ENCODE results near the gene EFNA1.
A peak's percentile ranks its signal among the peaks of the same experiment; 100 is the strongest.
"Not testable (repeated sequence)": the region's sequence is repeated elsewhere in the genome, so short reads cannot be mapped to it uniquely, and the experiment has no call there.

EFNA1 gene

DNA sequence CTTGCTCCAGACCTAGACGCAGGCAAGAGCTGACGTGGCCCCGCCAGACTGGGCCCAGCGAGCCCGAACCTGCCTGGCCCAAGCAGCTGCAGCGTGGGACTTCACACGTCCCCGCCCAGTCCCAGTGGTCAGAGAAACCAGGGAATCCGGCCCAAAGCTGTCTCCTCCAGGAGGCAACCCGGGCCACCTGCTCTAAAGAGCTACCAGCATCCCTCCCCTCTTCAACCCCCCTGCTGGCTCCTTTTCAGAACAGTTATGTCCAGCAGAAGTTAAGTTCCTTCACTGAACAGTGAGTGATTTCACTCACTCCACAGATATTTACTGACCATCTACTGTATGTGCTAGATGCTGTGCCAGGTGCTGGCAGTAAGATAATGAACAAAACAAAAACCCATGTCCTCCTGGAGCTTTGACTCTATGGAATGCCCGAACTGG, 2.1 kb upstream of the EFNA1 start:
- DNase-seq (ENCODE audit: low read depth), result no peak

DNA sequence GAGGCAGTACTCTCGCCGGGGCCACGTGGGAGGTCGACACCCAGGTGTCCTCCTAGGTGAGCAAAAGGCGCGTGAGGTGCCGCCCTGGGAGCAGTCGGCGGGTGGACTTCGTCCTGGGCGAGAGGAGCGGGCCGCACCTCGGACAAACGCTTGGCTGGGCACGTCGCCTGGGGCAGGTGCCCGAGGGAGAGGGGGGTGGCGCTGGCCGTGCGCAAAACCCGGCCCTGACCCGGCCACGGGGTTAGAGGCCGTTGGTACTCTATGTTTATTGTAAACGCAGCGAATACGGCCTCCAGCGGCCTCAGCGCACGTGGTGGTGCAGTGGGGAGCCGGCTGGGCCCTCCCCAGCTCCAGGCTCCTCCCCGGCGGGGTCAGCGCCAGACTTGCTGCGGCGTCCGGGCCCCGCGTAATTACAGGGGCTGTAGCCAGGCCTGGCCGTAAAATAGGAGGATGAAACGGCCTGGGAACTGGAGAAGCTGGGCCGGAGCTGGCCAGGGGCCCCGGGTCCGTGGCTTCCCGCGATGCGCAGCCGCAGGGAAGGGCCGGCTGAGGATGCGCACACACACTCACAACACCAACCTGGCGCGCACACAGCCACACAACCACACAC, 1.6 kb upstream of the EFNA1 start:
- DNase-seq (ENCODE audit: low read depth), result no peak

DNA sequence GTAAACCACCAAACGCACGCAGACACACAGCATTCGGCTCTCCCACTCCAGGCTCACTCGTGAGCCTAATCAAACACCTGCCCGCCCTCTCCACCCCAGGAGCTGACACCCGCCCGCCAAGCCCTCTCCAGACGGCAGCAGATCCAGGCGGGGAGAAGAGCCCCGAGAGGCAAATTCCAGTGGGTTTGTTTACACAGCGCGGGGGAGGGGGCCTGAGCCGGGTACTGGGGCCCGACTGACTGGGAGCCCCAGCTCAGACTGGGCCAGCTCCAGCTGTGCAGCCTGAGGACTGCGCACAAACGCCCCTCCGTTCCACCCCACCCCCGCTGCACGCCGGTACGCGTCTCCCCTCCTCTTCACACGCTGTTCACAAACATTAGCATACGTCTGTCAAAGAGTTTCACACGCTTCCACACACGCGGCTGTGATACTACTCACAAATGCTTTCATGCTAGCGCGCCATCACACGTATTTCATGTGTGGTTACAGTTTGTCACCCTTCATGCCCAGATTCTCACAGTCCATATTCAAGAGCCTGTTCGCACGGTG, 1.0 kb upstream of the EFNA1 start:
- no peak for DNase-seq (ENCODE audit: low read depth)

DNA sequence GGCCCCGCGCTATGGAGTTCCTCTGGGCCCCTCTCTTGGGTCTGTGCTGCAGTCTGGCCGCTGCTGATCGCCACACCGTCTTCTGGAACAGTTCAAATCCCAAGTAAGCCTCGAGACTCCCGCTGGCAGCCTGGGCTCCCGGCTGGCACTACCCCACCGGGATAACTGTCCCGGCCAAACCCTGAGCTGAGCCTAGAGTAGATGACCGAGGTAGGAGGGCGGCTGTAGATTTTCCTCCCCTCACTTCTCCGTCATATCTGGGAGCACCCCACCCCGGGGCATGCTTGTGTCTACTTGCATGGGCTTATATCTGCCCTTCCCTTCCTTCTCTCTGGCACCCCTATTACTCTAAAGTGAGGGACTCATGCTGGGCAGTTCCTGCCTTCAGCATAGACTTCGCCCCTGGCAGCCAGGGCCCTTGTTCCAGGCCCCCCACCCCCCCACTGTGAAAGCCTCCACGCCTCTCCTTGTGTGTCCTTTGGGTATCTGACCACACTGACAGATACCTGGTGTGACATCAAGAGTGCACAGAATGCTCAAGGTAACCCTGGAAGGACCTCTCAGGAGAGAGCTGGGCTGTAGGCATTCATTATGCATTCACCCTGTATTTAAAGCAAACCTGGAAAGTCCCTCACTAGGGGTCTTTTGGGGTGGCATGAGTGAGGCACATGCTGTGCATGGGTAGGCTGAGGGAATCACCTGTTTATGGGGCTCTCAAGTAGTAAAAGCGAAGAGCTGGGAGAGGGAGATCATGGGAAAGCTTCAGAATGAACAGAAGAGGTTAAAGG, 485 bp downstream of the EFNA1 start:
- DNase-seq (ENCODE audit: low read depth), result no peak

DNA sequence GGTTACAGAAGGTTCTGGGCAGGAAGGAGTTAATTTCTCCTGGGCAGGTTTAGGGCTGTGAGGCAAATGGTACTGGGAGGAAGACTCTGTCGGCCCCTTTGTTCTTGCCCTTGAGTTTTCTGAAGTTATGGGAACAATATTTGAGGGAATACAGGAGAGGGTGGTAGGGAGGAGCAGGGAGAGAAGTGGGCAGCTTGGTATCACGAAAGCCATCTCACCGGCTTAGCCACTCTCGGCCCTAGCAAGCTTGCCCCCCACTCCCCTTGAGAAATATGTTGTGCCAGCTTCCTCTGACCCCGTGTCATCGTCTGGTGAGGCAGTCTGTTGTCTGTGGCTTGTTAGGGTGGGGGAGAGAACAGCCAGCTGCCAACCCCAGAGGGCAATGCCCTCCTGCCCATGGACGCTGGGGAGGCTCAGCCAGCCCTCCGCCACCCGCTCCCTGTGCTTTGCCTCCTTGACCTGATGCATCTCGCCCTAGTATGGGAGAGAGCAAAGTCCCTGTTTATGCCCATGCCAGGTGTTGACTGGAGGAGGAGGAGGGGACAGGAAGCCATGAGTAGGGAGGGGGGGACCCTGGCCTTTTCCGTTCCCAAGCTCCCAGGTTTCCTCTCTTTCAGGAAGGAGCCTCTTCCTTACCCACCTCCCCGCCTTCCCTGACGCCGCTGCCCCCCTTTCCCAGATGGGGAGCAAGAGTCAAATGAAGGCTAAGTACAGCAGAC, 1.2 kb downstream of the EFNA1 start:
- DNase-seq (ENCODE audit: low read depth), result no peak

DNA sequence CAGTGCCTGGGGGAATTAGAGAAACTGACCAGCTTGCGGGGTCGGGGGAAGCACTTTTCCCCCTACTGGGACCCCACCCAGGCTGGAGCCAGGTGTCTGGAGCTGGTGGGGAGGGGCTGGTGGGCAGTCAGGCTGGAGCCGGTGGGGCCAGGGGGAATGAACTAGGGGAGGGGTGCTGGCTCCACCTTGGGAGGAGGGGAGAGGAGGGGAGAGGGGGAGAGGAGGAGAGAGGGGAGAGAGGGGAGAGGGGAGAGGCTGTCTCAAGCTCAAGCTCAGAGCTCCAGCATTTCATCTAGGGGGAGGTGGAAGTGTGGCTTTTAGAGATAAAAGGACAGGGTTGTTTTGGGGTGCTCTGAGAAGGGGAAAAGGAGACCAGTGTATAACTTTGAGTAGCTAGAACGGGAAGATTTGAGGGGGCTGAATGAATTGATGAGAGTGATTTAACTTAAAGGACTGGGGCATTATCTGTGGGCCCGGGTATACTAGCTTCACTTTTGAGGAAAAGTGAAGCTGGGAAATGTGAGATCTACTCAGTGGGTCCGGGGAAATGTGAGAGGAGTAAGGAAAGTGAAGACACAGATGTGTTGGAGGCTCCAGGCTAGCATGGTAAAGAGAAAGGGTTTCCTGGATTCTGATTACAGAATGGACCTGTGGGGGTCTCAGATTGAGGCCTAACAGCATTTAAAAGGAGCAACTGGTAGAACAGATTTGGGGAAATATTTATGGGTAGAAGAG, 2.8 kb downstream of the EFNA1 start:
- DNase-seq (ENCODE audit: low read depth), result no peak

DNA sequence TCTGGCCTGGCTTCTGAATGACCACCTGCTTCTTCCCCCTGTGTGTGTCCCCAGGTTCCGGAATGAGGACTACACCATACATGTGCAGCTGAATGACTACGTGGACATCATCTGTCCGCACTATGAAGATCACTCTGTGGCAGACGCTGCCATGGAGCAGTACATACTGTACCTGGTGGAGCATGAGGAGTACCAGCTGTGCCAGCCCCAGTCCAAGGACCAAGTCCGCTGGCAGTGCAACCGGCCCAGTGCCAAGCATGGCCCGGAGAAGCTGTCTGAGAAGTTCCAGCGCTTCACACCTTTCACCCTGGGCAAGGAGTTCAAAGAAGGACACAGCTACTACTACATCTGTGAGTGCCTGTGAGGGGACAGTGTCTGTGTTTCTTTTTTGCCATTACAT, 3.6 kb downstream of the EFNA1 start:
- no peak for DNase-seq (ENCODE audit: low read depth)

DNA sequence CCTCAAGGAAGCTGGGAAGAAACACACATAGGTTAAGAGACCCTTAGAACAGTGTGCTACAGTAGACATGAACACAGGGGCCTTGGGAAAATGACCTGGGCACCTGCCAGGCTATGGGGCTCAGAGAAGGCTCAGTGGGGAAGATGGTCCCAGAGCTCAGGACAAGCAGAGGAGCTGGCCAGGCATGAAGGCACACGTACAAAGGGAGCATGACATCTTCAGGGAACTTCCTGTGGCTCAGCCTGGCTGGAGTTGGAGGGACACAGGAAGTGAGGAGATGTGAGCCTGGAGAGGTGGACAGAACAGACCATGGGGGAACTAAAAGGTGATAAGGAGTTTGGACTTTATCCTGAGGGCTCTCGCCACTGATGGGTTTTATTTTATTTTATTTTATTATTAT, 4.2 kb downstream of the EFNA1 start:
- DNase-seq (ENCODE audit: low read depth), result no peak

DNA sequence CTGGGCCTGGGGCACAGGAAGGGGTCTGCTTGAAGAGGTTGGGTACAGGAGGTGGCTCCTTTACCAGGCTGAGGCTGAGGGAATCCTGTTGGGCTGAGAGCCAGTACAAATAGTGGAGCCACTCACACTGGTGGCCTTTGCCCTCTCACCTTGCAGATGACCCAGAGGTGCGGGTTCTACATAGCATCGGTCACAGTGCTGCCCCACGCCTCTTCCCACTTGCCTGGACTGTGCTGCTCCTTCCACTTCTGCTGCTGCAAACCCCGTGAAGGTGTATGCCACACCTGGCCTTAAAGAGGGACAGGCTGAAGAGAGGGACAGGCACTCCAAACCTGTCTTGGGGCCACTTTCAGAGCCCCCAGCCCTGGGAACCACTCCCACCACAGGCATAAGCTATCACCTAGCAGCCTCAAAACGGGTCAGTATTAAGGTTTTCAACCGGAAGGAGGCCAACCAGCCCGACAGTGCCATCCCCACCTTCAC, 6.2 kb downstream of the EFNA1 start:
- no peak for DNase-seq (ENCODE audit: low read depth)

DNA sequence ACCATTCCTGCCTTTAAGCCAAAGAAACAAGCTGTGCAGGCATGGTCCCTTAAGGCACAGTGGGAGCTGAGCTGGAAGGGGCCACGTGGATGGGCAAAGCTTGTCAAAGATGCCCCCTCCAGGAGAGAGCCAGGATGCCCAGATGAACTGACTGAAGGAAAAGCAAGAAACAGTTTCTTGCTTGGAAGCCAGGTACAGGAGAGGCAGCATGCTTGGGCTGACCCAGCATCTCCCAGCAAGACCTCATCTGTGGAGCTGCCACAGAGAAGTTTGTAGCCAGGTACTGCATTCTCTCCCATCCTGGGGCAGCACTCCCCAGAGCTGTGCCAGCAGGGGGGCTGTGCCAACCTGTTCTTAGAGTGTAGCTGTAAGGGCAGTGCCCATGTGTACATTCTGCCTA, 6.6 kb downstream of the EFNA1 start:
- no peak for DNase-seq (ENCODE audit: low read depth)

DNA sequence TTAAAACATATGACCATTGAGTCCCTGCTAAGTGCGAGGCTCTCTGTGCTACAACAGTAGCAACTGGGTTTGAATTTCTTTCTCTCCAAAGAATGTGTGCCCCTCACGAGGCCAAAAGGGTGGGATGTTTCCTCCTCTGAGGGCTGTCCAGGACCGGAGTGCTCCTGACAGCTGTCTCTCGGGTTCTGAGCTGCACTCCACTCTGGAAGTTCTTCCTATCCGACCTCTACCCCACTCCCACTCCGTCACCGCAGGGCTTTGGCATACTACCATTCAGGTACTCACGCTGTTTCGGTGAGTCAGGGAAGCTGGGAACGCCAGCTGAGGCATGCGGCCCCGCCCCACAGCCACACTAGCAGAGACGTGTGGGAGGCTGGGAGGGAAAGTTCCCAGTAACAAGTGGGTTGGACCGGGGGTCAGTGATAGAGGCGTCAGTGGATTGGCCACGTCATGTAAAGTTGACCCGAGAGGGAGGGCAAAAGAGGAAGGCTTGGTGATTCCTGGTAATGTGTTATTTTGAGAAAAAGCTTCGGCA, 7.3 kb downstream of the EFNA1 start:
- no peak for DNase-seq (ENCODE audit: low read depth)

DNA sequence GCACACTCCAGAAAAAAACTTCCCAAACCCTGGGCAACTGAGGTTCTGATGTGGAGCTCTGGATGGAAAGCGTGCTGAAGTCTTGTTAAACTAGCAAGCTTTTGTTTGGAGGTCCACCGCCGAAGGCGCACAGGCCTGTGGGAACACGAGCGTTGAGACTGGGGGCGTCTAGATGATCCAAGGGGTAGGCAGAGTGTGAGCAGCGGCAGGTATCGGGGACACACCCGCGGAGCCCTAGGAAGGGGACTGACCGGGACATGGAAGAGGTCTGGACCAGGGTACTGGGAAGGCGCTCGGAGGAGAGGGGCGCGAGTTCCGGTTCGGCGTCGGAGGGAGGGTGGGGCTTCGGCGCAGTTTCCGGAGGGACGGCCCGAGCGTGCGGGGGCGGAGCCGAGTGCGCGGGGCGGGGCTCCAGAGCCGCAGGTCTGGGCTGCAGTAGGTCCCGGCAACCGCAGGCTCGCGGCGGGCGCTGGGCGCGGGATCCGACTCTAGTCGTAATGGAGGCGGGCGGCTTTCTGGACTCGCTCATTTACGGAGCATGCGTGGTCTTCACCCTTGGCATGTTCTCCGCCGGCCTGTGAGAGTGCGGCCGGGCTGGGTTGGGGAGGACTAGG, 7.8 kb downstream of the EFNA1 start, which contains the start of gene SLC50A1:
SLC50A1 (plus strand) TSS at position 438 of the 614 bp plus-strand sequence; CDS start at position 498, 60 bp downstream.
- DNase-seq (ENCODE audit: low read depth), result peak; percentile 87

DNA sequence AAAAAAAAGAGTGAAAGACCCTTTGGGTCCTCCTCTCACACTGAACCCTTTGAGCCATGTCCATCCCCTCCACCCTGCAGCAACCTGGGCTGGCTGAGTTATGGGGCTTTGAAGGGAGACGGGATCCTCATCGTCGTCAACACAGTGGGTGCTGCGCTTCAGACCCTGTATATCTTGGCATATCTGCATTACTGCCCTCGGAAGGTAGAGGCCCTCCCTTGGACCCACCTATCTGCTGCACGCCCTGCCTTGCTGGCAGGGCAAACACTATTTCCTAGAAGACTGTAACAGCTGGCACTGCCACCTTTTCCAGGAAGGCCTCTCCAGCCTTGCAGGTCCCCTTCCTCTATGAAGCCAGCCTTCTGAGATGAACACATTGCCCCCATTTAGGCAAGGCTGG, 9.1 kb downstream of the EFNA1 start:
- no peak for DNase-seq (ENCODE audit: low read depth)

DNA sequence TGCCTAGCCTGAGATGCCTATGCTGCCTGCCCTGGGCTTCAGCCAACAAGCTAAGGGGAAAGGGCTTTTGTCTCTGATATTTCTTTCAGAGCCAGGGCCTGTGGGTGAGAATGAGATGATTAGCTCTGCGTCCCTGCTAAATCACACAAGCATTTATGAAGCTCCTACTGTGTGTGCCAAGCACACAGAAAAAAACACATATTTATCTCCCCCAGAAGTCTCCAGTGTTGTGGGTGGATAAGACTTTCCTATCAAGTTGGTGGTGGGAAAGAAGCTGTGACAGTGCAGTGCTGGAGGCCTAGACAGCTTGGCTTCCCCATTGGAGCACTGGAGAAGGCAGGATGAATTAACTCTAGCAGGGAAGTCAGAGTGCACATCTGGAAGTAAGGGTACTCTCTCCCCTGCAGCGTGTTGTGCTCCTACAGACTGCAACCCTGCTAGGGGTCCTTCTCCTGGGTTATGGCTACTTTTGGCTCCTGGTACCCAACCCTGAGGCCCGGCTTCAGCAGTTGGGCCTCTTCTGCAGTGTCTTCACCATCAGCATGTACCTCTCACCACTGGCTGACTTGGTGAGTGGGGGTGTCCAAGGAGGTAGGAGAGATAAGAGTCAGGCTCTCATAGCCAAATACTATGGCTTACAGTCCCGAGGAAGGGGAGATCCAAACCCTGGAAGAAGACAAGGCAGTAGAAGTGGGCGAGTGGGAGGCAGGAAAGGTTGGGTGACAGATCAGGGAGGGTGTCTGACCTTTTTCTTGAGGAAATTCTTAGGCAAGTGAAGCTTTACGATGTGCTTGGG, 9.7 kb downstream of the EFNA1 start:
- DNase-seq (ENCODE audit: low read depth), result no peak

DNA sequence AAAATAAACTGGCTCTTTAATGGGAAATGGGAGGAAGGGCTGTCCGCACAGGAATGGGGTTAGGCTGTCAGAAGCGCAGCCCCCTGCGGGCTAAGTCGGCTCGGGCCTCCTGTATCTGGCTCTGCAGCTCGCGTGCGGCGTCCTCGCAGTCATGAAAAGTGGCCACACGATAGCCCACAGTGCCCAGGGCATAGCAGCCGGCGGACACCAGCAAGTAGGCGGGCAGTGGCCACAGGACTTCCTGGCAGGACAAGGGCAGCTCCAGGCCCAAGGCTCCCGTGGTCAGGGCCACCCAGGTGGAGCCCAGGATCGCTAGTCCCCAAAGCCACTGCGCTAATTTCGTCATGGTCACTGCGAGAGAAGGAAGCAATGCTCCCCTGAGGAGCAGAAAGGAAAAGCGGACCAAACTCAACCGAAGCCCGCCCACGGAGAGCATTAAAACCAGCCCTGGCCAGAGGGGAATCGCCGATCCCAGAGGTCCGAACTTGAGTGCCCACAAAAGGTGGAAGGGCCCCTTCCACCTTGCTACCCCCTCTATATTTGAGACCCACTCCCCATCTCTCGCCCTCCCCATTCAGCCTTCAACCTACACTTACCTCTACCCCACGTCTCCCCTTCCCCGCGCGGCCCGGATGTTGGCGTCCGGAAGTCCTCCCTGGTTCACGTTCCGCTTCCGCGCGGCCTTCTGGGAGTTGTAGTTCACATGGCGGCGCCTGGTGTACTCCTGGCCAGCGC, 12.4 kb downstream of the EFNA1 start, which contains the start of gene DPM3:
DPM3 (minus strand) TSS at position 637 of the 735 bp plus-strand sequence; CDS start at position 346, 291 bp downstream.
- DNase-seq (ENCODE audit: low read depth), result peak; percentile 77

DNA sequence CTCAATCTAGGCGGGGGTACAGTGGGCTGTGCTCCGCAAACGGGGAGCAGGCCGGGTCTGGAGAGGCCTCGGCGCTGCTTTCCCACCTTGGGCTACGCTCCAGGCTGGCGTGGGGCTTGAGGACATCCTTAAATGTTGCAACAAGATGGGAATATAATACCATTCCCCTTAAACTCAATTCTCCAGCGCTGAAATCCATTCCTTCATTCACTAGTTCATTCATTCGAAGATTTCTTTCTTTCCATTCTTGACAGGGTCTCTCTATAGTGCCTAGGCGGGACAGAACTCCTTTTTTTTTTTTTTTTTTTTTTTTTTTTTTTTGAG, 12.9 kb downstream of the EFNA1 start:
- DNase-seq (ENCODE audit: low read depth), result no peak

DNA sequence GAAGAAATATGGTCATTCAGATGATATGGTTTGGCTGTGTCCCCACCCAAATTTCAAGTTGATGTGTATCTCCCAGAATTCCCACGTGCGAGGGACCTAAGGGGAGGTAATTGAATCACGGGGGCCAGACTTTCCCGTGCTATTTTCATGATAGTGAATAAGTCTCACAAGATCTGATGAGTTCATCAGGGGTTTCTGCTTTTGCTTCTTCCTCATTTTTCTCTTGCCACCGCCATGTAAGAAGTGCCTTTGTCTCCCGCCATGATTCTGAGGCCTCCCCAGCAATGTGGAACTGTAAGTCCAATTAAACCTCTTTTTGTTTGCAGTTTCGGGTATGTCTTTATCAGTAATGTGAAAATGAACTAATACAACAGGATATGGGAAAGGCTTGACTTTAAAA, 14.1 kb downstream of the EFNA1 start:
- DNase-seq (ENCODE audit: low read depth), result no peak

DNA sequence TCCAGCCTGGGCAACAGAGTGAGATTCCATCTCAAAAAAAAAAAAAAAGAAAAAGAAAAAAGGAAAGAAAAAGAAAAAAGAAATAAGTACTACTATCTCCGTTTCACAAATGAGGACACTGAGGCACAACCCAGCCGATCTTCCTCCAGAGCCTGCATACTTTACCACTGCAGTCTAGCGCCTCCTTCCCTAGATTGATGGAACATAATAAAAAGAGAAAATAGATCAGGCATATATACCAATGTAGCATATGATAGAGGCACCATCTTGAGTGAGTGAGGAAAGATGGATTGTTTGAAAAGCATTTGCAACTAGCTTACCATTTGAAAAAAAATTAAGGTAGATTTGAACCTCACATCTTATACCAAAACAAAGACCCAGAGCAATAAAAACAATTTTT, 17.8 kb downstream of the EFNA1 start:
- DNase-seq (ENCODE audit: low read depth), result no peak

DNA sequence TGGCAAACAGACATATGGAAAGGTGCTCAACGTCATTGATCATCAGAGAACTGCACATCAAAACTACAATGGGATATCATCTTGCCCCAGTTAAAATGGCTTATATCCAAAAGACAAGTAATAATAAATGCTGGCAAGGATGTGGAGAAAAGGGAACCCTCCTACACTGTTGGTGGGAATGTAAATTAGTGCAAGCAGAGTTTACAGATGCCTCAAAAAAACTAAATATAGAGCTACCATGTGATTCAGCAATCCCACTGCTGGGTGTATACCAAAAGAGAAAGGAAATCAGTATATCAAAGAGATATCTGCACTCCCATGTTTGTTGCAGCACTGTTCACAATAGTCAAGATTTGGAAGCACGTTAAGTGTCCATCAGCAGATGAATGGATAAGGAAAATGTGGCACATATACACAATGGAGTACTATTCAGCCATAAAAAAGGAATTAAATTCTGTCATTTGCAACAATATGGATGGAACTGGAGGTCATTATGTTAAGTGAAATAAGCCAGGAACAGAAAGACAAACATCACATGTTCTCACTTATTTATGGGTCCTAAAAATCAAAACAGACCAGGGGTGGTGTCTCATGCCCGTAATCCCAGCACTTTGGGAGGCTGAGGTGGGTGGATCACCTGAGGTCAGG, 28.4 kb downstream of the EFNA1 start:
- not testable (repeated sequence) for DNase-seq (ENCODE audit: low read depth)

Data from activated T-helper 1 cell treated with Interleukin-2 at 50 U/mL for 16 hours (primary cell).